HCT116 (cell line): ENCODE data around the gene TCERG1L. TPM values are rescaled to one million over a fixed set of nuclear protein-coding genes. Genes with fewer than 3 reads are reported as not detected.

ENCODE experiments used
- ATAC-seq: fragments of 200-7000 bp; cut with Tn5 transposase; 2 replicates; pipeline ENCODE4 v1.9.1; 2020; ENCODE audit warnings: mild to moderate bottlenecking, moderate library complexity
- BruUV-seq: library from RNA; stranded (reverse); fragments of 400-500 nt; replicated peaks from 2 replicates; lab custom pipeline; 2021; lab: Mats Ljungman, UMichigan
- CTCF ChIA-PET: fragments of 300-600 bp; sonication (Branson Sonifier 250); formaldehyde crosslinking; loops from one replicate; lab custom pipeline; 2021; ENCODE audit warnings: antibody characterized with exemption; lab: Charles Lee
- POLR2A ChIA-PET: fragments of 300-600, 350-600 bp; sonication (Branson Sonifier 250); formaldehyde crosslinking; loops from one replicate; lab custom pipeline; 2021; ENCODE audit warnings: antibody characterized with exemption; lab: Charles Lee
- RAD21 ChIA-PET, 2 experiments: fragments of 300-600 bp; sonication (Branson Sonifier 250); formaldehyde crosslinking; loops; one replicate each; lab custom pipeline; 2023; ENCODE audit warnings: low total read pairs in 2 of 2; ENCODE audit not compliant: uncharacterized antibody in 2 of 2, unreplicated experiment in 2 of 2, low non-redundant PET in 1 of 2; lab: Charles Lee
- DNase-seq: peaks from one replicate; pipeline ENCODE4 v3.0.0-alpha.2; 2010; ENCODE audit warnings: low read depth, low spot score
- H2AFZ ChIP-seq: fragments of 200-600 bp; shearing (Covaris generic), sonication (generic); 2 replicates; pipeline ENCODE4 v1.6.1; 2017; ENCODE audit warnings: low read depth, mixed run types, mixed read lengths, antibody characterized with exemption, low read length; ENCODE audit not compliant: poor library complexity, severe bottlenecking
- H3K27ac ChIP-seq: 2 replicates; pipeline ENCODE4 v1.5.1; 2012; ENCODE audit warnings: low read depth, low read length
- H3K27me3 ChIP-seq: fragments of 200-600 bp; sonication (generic); 2 replicates; pipeline ENCODE4 v1.6.1; 2016; ENCODE audit warnings: mixed run types, low read length, mixed read lengths; ENCODE audit not compliant: insufficient read depth
- H3K36me3 ChIP-seq, 2 experiments: fragments of 200-500 bp in 1 of 2; fragments of 200-600 bp in 1 of 2; sonication (Bioruptor generic) in 1 of 2; sonication (generic) in 1 of 2; 2 replicates each; pipeline versions ENCODE4 v1.5.1 to v1.6.1; 2014 to 2016; ENCODE audit warnings: low read length in 2 of 2, inconsistent platforms in 1 of 2, mixed read lengths in 1 of 2, mixed run types in 1 of 2; ENCODE audit not compliant: insufficient read depth in 2 of 2, control insufficient read depth in 1 of 2
- H3K4me1 ChIP-seq, 2 experiments: fragments of 200-600 bp in 1 of 2; sonication (generic) in 1 of 2; 2 replicates each; pipeline versions ENCODE4 v1.5.1 to v1.6.1; 2012 to 2017; ENCODE audit warnings: low read length in 2 of 2, inconsistent platforms in 1 of 2, mild to moderate bottlenecking in 1 of 2, mixed read lengths in 1 of 2, mixed run types in 1 of 2, moderate library complexity in 1 of 2; ENCODE audit not compliant: insufficient read depth in 2 of 2, control insufficient read depth in 1 of 2
- H3K4me2 ChIP-seq: fragments of 200-600 bp; sonication (generic); 2 replicates; pipeline ENCODE4 v1.6.1; 2017; ENCODE audit warnings: mixed run types, low read length, mixed read lengths
- H3K4me3 ChIP-seq, 2 experiments: fragments of 200-600 bp in 1 of 2; sonication (generic) in 1 of 2; replicated peaks in 1 of 2; 2 replicates each; pipeline ENCODE4 v1.5.1; 2011 to 2016; ENCODE audit warnings: low read length in 2 of 2, control low read depth in 1 of 2, low read depth in 1 of 2, mild to moderate bottlenecking in 1 of 2, mixed read lengths in 1 of 2, mixed run types in 1 of 2
- H3K79me2 ChIP-seq: fragments of 200-600 bp; sonication (generic); 2 replicates; pipeline ENCODE4 v1.6.1; 2017; ENCODE audit warnings: mild to moderate bottlenecking, mixed run types, low read length, moderate library complexity, mixed read lengths; ENCODE audit not compliant: insufficient read depth
- H3K9ac ChIP-seq: fragments of 200-600 bp; sonication (generic); 2 replicates; pipeline ENCODE4 v1.6.1; 2016; ENCODE audit warnings: low read length, mixed read lengths
- H3K9me2 ChIP-seq: fragments of 200-600 bp; sonication (generic), shearing (Covaris generic); 2 replicates; pipeline ENCODE4 v1.6.1; 2017; ENCODE audit warnings: mixed run types, mild to moderate bottlenecking, moderate library complexity; ENCODE audit not compliant: insufficient read depth
- H3K9me3 ChIP-seq, 2 experiments: fragments of 200-500 bp in 1 of 2; fragments of 200-600 bp in 1 of 2; sonication (Bioruptor generic) in 1 of 2; sonication (generic) in 1 of 2; 2 replicates each; pipeline ENCODE4 v1.6.1; 2014 to 2017; ENCODE audit warnings: low read length in 2 of 2, mixed read lengths in 2 of 2, inconsistent platforms in 1 of 2, low read depth in 1 of 2, mild to moderate bottlenecking in 1 of 2, mixed run types in 1 of 2, moderate library complexity in 1 of 2; ENCODE audit not compliant: control insufficient read depth in 1 of 2, insufficient read depth in 1 of 2
- H4K20me1 ChIP-seq: fragments of 200-600 bp; sonication (generic), shearing (Covaris generic); 2 replicates; pipeline ENCODE4 v1.6.1; 2017; ENCODE audit warnings: mixed run types, mild to moderate bottlenecking, moderate library complexity; ENCODE audit not compliant: insufficient read depth
- EGR1 ChIP-seq: IDR thresholded peaks from 2 replicates; pipeline ENCODE4 v1.6.1; 2012; ENCODE audit warnings: low read depth
- ELF1 ChIP-seq: IDR thresholded peaks from 2 replicates; pipeline ENCODE4 v1.6.1; 2012; ENCODE audit warnings: low read depth, borderline replicate concordance
- EZH2 ChIP-seq: fragments of 200-600 bp; sonication (generic); IDR thresholded peaks from 2 replicates; pipeline ENCODE4 v1.6.1; 2017; ENCODE audit warnings: antibody characterized with exemption, mixed run types
- JUND ChIP-seq: IDR thresholded peaks from 2 replicates; pipeline ENCODE4 v1.6.1; 2012
- POLR2A ChIP-seq: IDR thresholded peaks from 2 replicates; pipeline ENCODE4 v1.7.0; 2011; ENCODE audit warnings: borderline replicate concordance; ENCODE audit not compliant: insufficient read depth, insufficient read length; ENCODE audit errors: extremely low read depth
- ZFX ChIP-seq: fragments of 450-650 bp; IDR thresholded peaks from 2 replicates; pipeline ENCODE4 v1.6.1; 2017
- intact Hi-C: fragments of 100-400 bp; cut with micrococcal nuclease; formaldehyde crosslinking; loops from 2 replicates; pipeline ENCODE4 v1.10.0; 2022
- total RNA-seq: library from RNA; stranded (reverse); gene quantifications from one replicate; pipeline ENCODE4 v1.2.1, GENCODE V29; 2021; ENCODE audit not compliant: unreplicated experiment

Gene TCERG1L
- total RNA-seq, 1 experiment from 2014 or later = not detected

DNA sequence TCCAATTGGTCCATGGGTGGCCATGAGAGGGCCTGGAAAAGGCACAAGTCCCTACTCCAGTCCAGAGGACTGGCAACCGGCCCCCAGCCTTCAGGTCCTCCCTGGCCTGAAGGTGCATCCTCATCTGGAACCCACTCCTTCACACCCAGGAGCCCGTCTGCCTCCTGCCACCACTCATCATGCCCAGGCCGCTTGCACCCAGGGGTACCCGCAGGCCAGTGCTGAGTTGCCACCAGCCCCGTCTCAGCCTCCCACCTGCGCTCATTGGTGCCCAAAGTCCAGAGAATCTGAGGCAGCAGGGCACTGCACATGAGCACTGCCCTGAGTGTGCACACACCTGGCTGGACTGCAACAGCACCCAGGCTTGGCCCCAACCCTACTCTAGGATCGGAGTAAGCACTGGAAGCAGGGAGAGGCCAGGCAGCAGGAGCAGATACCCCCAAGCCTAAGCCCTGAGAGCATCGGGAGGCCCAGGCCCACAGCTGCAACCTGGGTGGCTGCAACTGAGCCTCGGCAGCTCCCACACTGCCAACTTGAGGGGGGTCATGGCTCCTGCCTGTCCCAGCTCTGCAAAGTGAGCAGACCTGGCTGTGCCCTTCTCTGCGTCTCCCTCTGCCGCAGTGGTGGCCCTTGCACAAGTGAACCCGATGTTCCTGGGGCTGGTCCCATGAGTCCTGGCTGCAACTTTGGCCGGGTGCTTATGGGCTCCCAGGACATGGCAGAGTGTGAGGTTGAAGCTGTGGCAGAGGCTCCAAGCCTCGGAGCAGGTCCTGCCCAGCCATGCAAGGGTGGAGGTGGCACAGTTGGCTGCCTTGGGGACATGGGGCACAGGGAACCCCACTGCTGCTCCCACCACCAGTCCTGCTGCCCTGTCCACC lies 44.3 kb downstream of the TCERG1L start:
- CTCF ChIA-PET = no interaction called here
- POLR2A ChIA-PET = no interaction called here
- H3K4me1 ChIP-seq = no peaks in the 10 kb centered on the region
- TF ChIP-seq JUND = no peak
- no peak overlapping the region for H3K27ac ChIP-seq
- RAD21 ChIA-PET = no interaction called here
- H3K27me3 ChIP-seq = no peaks in the 10 kb centered on the region
- no peak overlapping the region for H3K4me3 ChIP-seq
- no TSS peak for BruUV-seq
- H3K9me3 ChIP-seq = no peaks in the 10 kb centered on the region
- no peaks in the 10 kb centered on the region for H3K79me2 ChIP-seq
- intact Hi-C loops = no loop called here
- no peak overlapping the region for H2AFZ ChIP-seq
- H3K4me2 ChIP-seq = no peak overlapping the region
- no peaks in the 10 kb centered on the region for H3K36me3 ChIP-seq
- no peaks in the 10 kb centered on the region for H3K9me2 ChIP-seq
- DNase-seq (no peak), ATAC-seq (no peak)
- no peak overlapping the region for H3K9ac ChIP-seq
- no peaks in the 10 kb centered on the region for H4K20me1 ChIP-seq

GRCh38 chr10:131264110-131264788 lies 47.3 kb downstream of the TCERG1L start:
- Histone ChIP-seq H3K4me1 (no peaks in the 10 kb centered on the region), H3K27ac (no peak overlapping the region), H3K9ac (no peak overlapping the region), H3K36me3 (no peaks in the 10 kb centered on the region), H2AFZ (no peak overlapping the region), H3K9me3 (no peaks in the 10 kb centered on the region), H3K79me2 (no peaks in the 10 kb centered on the region), H3K27me3 (no peaks in the 10 kb centered on the region), H3K4me3 (no peak overlapping the region), H3K9me2 (no peaks in the 10 kb centered on the region), H4K20me1 (no peaks in the 10 kb centered on the region), H3K4me2 (no peak overlapping the region)
- POLR2A ChIA-PET = no interaction called here
- no peak for TF ChIP-seq POLR2A
- TF ChIP-seq EZH2 = no peak
- no peak for TF ChIP-seq JUND
- no peak for TF ChIP-seq ELF1
- no peak for TF ChIP-seq EGR1
- TF ChIP-seq ZFX = no peak
- no TSS peak for BruUV-seq
- intact Hi-C loops = no loop called here
- DNase-seq = no peak
- CTCF ChIA-PET = no interaction called here
- no peak for ATAC-seq
- RAD21 ChIA-PET = no interaction called here
